K562 (cell line): Measurements from ENCODE around the gene RBMS3. TPM values are rescaled to one million over a fixed set of nuclear protein-coding genes. Genes with fewer than 3 reads are reported as not detected.

ENCODE experiments used
- ATAC-seq: fragments of 200-7000 bp; cut with Tn5 transposase; 3 replicates; pipeline ENCODE4 v1.9.1; 2020; ENCODE audit warnings: moderate library complexity
- BruUV-seq: library from RNA; stranded (reverse); fragments of 400-500 nt; replicated peaks from 2 replicates; lab custom pipeline; 2021; lab: Mats Ljungman, UMichigan
- CTCF ChIA-PET: fragments of 300-600 bp; formaldehyde crosslinking; extraction: SDS; loops from one replicate; lab custom pipeline; 2021; ENCODE audit warnings: low intra/inter-chr PET ratio; lab: Yijun Ruan, JAX
- POLR2A ChIA-PET: fragments of 300-600, 350-650 bp; sonication (Branson Sonifier 250); formaldehyde crosslinking; extraction: SDS; loops from one replicate; lab custom pipeline; 2021; ENCODE audit warnings: antibody characterized with exemption, inconsistent platforms; lab: Yijun Ruan, JAX
- DNase-seq, 4 experiments: peaks; one replicate each; pipeline versions ENCODE4 v3.0.0 to v3.0.0-alpha.2; 2011 to 2018; ENCODE audit warnings: low spot score in 3 of 4, mixed read lengths in 3 of 4; ENCODE audit errors: extremely low read depth in 1 of 4
- FAIRE-seq: peaks from 2 replicates; lab custom pipeline; 2011; peaks lifted over from hg19 to GRCh38; lab: Jason Lieb, UNC
- H2AFZ ChIP-seq: 2 replicates; pipeline ENCODE4 v1.6.0; 2011; ENCODE audit warnings: low read depth, low read length, control low read depth, inconsistent platforms
- H3K27ac ChIP-seq: fragments of 200-600 bp; 3 replicates; pipeline ENCODE4 v1.8.0; 2011; ENCODE audit warnings: low read depth, mild to moderate bottlenecking, control low read depth, inconsistent platforms, low read length, moderate library complexity, mixed read lengths; ENCODE audit errors: extremely low read depth
- H3K27me3 ChIP-seq, 2 experiments: fragments of 300-600 bp in 1 of 2; 2 replicates in 1 of 2; 3 replicates in 1 of 2; pipeline versions ENCODE4 v1.6.0 to v1.8.0; 2011; ENCODE audit warnings: inconsistent platforms in 2 of 2, low read length in 2 of 2, mild to moderate bottlenecking in 1 of 2, mixed read lengths in 1 of 2, moderate library complexity in 1 of 2; ENCODE audit not compliant: control insufficient read depth in 2 of 2, insufficient read depth in 2 of 2
- H3K36me3 ChIP-seq: fragments of 300-600 bp; 3 replicates; pipeline ENCODE4 v1.8.0; 2011; ENCODE audit warnings: mild to moderate bottlenecking, low read length, inconsistent platforms; ENCODE audit not compliant: control insufficient read depth, insufficient read depth
- H3K4me1 ChIP-seq, 2 experiments: fragments of 200-600 bp in 1 of 2; replicated peaks in 1 of 2; 2 replicates in 1 of 2; 3 replicates in 1 of 2; pipeline versions ENCODE4 v1.5.1 to v1.8.0; 2011; ENCODE audit warnings: inconsistent platforms in 2 of 2, low read length in 2 of 2, mild to moderate bottlenecking in 1 of 2, mixed read lengths in 1 of 2, moderate library complexity in 1 of 2; ENCODE audit not compliant: control insufficient read depth in 2 of 2, insufficient read depth in 2 of 2
- H3K4me2 ChIP-seq: 2 replicates; pipeline ENCODE4 v1.6.1; 2011; ENCODE audit warnings: low read length, control low read depth, inconsistent platforms, mixed read lengths; ENCODE audit not compliant: insufficient read depth
- H3K4me3 ChIP-seq: fragments of 200-600 bp; sonication (generic), shearing (Covaris generic); 2 replicates; pipeline ENCODE4 v1.5.1; 2016; ENCODE audit warnings: control low read depth, inconsistent platforms
- H3K79me2 ChIP-seq: fragments of 200-600 bp; 3 replicates; pipeline ENCODE4 v1.8.0; 2011; ENCODE audit warnings: low read length, inconsistent platforms; ENCODE audit not compliant: control insufficient read depth, insufficient read depth
- H3K9ac ChIP-seq, 2 experiments: 2 replicates each; pipeline versions ENCODE4 v1.6.0 to v1.6.1; 2011; ENCODE audit warnings: low read depth in 2 of 2, low read length in 2 of 2, control low read depth in 1 of 2, inconsistent platforms in 1 of 2, mild to moderate bottlenecking in 1 of 2, mixed read lengths in 1 of 2; ENCODE audit not compliant: insufficient read depth in 1 of 2
- H3K9me1 ChIP-seq: one replicate; pipeline ENCODE4 v1.6.0; 2011; ENCODE audit warnings: inconsistent platforms, mild to moderate bottlenecking, low read length, moderate library complexity; ENCODE audit not compliant: control insufficient read depth, insufficient read depth
- H3K9me3 ChIP-seq: replicated peaks from 2 replicates; pipeline ENCODE4 v1.5.1; 2011; ENCODE audit warnings: low read depth, low read length, inconsistent platforms; ENCODE audit not compliant: control insufficient read depth, insufficient read depth
- H4K20me1 ChIP-seq: replicated peaks from 2 replicates; pipeline ENCODE4 v1.6.1; 2011; ENCODE audit warnings: low read length, inconsistent platforms, mixed read lengths; ENCODE audit not compliant: control insufficient read depth, insufficient read depth
- FOXK1 ChIP-seq: sonication (generic); formaldehyde crosslinking; IDR thresholded peaks from 2 replicates; pipeline ENCODE4 v1.8.0; 2022; ENCODE audit warnings: missing genetic modification reagents, mild to moderate bottlenecking, borderline replicate concordance
- MXI1 ChIP-seq: IDR thresholded peaks from 2 replicates; pipeline ENCODE4 v1.6.1; 2011; ENCODE audit warnings: low read depth, mild to moderate bottlenecking, improper control_type of control experiment, low read length
- POU5F1 ChIP-seq: fragments of 150-350 bp; IDR thresholded peaks from 2 replicates; pipeline ENCODE4 v1.6.1; 2014; ENCODE audit warnings: borderline replicate concordance, low read length, low read depth, mild to moderate bottlenecking; ENCODE audit not compliant: partially characterized antibody
- ZC3H8 ChIP-seq: fragments of 450-650 bp; IDR thresholded peaks from 2 replicates; pipeline ENCODE4 v1.6.1; 2017
- ZFP1 ChIP-seq: fragments of 450-650 bp; formaldehyde crosslinking; IDR thresholded peaks from 2 replicates; pipeline ENCODE4 v1.4.0; 2020; ENCODE audit warnings: mild to moderate bottlenecking, mixed read lengths
- WGBS: fragments of 100-300 bp; shearing (Covaris generic); methylation state at CpG from one replicate; pipeline ENCODE4 v1.1.6; 2016; ENCODE audit warnings: low coverage, mixed read lengths; ENCODE audit not compliant: insufficient coverage; ENCODE audit errors: missing lambda C conversion rate; 5-methylcytosine and 5-hydroxymethylcytosine counted together
- in situ Hi-C: fragments of 300-500 bp; cut with MboI; formaldehyde crosslinking; loops from 4 replicates; pipeline ENCODE4 v1.15.0; 2018; ENCODE audit warnings: inconsistent platforms, mixed read lengths
- intact Hi-C: fragments of 100-400 bp; cut with micrococcal nuclease; formaldehyde crosslinking; loops from 2 replicates; pipeline ENCODE4 v1.14.2; 2022
- polyA plus RNA-seq, 8 experiments: library from polyadenylated mRNA; depleted of rRNA in 4 of 8; stranded (reverse) in 5 of 8; unstranded in 3 of 8; fragments of >200 nt; fragmentation: Nextera tagmentation in 2 of 8; fragmentation: Illumina TruSeq in 1 of 8; extraction: Ambion mirVana in 2 of 8; extraction: Trizol in 1 of 8; gene quantifications; 2 replicates each; pipeline versions ENCODE4 v1.2.1 to v1.2.3, GENCODE V29; 2011 to 2014; ENCODE audit warnings: inconsistent platforms in 1 of 8, missing spikeins in 1 of 8
- total RNA-seq, 7 experiments: library from RNA; depleted of rRNA in 6 of 7; stranded (reverse); fragments of >200 nt in 6 of 7; fragmentation: Illumina TruSeq in 2 of 7; extraction: Trizol in 2 of 7; gene quantifications; 2 replicates each; pipeline versions ENCODE4 v1.2.1 to v1.2.3, GENCODE V29; 2011 to 2021; ENCODE audit warnings: low replicate concordance in 1 of 7
- TF ChIP-seq, protein P1 (sequence below): fragments of 150-350 bp; conservative IDR thresholded peaks from 2 replicates; pipeline ENCODE4 v1.6.1; 2014; ENCODE audit warnings: low read length
- TF ChIP-seq, protein P2 (sequence below): fragments of 450-650 bp; IDR thresholded peaks from 2 replicates; pipeline ENCODE4 v1.6.1; 2014; ENCODE audit warnings: low read depth, mild to moderate bottlenecking, moderate library complexity, borderline replicate concordance
- TF ChIP-seq, protein P3 (sequence below): IDR thresholded peaks from 3 replicates; pipeline ENCODE4 v1.6.1; 2011; ENCODE audit warnings: borderline replicate concordance, mild to moderate bottlenecking; ENCODE audit not compliant: insufficient read length, insufficient read depth
- TF ChIP-seq, protein P4 (sequence below): fragments of 250-450 bp; sonication (Bioruptor Pico); IDR thresholded peaks from 2 replicates; pipeline ENCODE4 v1.5.0; 2021; ENCODE audit warnings: mild to moderate bottlenecking, moderate library complexity

RBMS3 gene
- total and polyA plus RNA-seq, 9 of the 15 experiments (the other 6 are each of a cell fraction or from before 2014, with no cell fraction given) = 0.20 TPM; not detected in 8

DNA sequence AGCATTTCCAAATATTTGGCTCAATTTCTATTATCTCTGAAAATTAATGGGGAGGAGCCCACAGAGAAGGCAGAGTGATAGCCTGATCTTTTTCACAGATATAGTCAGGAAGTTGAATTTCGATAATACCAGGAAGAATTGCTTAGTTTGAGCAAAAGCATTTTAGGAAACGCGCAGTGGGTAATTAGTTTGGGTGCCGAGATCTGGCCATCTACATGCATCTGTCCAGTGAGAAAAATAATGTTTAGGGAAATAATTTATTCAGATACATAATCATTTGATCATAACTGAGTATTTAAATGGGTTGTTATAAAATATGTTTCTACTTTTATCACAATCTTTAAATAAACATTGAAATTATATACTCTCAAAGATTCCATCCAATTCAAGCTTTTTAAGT lies 653.9 kb downstream of the RBMS3 start (continued):
- TF ChIP-seq, protein P1, sequence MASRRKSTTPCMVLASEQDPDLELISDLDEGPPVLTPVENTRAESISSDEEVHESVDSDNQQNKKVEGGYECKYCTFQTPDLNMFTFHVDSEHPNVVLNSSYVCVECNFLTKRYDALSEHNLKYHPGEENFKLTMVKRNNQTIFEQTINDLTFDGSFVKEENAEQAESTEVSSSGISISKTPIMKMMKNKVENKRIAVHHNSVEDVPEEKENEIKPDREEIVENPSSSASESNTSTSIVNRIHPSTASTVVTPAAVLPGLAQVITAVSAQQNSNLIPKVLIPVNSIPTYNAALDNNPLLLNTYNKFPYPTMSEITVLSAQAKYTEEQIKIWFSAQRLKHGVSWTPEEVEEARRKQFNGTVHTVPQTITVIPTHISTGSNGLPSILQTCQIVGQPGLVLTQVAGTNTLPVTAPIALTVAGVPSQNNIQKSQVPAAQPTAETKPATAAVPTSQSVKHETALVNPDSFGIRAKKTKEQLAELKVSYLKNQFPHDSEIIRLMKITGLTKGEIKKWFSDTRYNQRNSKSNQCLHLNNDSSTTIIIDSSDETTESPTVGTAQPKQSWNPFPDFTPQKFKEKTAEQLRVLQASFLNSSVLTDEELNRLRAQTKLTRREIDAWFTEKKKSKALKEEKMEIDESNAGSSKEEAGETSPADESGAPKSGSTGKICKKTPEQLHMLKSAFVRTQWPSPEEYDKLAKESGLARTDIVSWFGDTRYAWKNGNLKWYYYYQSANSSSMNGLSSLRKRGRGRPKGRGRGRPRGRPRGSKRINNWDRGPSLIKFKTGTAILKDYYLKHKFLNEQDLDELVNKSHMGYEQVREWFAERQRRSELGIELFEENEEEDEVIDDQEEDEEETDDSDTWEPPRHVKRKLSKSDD = no peak
- TF ChIP-seq, protein P2, sequence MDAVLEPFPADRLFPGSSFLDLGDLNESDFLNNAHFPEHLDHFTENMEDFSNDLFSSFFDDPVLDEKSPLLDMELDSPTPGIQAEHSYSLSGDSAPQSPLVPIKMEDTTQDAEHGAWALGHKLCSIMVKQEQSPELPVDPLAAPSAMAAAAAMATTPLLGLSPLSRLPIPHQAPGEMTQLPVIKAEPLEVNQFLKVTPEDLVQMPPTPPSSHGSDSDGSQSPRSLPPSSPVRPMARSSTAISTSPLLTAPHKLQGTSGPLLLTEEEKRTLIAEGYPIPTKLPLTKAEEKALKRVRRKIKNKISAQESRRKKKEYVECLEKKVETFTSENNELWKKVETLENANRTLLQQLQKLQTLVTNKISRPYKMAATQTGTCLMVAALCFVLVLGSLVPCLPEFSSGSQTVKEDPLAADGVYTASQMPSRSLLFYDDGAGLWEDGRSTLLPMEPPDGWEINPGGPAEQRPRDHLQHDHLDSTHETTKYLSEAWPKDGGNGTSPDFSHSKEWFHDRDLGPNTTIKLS = no peak
- TF ChIP-seq, all 486 proteins: peak for 0

DNA sequence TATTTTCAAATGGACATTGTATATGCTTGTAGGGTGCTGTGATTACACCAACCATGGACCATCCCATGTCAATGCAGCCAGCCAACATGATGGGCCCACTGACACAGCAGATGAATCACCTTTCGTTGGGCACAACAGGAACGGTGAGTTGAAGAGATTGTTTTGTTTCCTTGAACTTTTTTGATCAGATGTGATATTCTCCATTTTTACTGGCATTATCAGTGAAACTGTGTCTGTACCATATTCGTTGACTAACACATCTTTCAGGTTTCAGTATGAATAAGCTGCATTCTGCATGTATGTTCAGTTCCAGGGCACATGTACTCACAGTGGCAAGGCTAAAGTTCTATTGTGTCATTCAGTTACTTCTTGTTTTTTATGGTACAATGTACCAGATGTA lies 655.2 kb downstream of the RBMS3 start:
- intact Hi-C loops = no loop called here
- no TSS peak for BruUV-seq
- Histone ChIP-seq H3K4me3 (no peak overlapping the region), H3K4me1 (no peaks in the 10 kb centered on the region), H3K4me2 (no peak overlapping the region), H3K27me3 (no peaks in the 10 kb centered on the region), H4K20me1 (no peaks in the 10 kb centered on the region), H3K9me1 (no peaks in the 10 kb centered on the region), H3K27ac (no peak overlapping the region), H3K79me2 (no peaks in the 10 kb centered on the region), H3K9me3 (no peaks in the 10 kb centered on the region), H2AFZ (no peak overlapping the region), H3K9ac (no peak overlapping the region), H3K36me3 (no peaks in the 10 kb centered on the region)
- ATAC-seq = no peak
- ChIA-PET CTCF (no interaction called here), POLR2A (no interaction called here)
- 0% methylated on average over 3 of the region's 3 CpGs for WGBS
- in situ Hi-C loops = no loop called here
- FAIRE-seq = no peak
- no peak for DNase-seq
- TF ChIP-seq FOXK1 (CRISPR knock-in tag) (no peak), ZFP1 (no peak), ZC3H8 (no peak), MXI1 (no peak), POU5F1 (no peak)
- TF ChIP-seq, protein P3, sequence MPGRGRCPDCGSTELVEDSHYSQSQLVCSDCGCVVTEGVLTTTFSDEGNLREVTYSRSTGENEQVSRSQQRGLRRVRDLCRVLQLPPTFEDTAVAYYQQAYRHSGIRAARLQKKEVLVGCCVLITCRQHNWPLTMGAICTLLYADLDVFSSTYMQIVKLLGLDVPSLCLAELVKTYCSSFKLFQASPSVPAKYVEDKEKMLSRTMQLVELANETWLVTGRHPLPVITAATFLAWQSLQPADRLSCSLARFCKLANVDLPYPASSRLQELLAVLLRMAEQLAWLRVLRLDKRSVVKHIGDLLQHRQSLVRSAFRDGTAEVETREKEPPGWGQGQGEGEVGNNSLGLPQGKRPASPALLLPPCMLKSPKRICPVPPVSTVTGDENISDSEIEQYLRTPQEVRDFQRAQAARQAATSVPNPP = no peak
- TF ChIP-seq, protein P4, sequence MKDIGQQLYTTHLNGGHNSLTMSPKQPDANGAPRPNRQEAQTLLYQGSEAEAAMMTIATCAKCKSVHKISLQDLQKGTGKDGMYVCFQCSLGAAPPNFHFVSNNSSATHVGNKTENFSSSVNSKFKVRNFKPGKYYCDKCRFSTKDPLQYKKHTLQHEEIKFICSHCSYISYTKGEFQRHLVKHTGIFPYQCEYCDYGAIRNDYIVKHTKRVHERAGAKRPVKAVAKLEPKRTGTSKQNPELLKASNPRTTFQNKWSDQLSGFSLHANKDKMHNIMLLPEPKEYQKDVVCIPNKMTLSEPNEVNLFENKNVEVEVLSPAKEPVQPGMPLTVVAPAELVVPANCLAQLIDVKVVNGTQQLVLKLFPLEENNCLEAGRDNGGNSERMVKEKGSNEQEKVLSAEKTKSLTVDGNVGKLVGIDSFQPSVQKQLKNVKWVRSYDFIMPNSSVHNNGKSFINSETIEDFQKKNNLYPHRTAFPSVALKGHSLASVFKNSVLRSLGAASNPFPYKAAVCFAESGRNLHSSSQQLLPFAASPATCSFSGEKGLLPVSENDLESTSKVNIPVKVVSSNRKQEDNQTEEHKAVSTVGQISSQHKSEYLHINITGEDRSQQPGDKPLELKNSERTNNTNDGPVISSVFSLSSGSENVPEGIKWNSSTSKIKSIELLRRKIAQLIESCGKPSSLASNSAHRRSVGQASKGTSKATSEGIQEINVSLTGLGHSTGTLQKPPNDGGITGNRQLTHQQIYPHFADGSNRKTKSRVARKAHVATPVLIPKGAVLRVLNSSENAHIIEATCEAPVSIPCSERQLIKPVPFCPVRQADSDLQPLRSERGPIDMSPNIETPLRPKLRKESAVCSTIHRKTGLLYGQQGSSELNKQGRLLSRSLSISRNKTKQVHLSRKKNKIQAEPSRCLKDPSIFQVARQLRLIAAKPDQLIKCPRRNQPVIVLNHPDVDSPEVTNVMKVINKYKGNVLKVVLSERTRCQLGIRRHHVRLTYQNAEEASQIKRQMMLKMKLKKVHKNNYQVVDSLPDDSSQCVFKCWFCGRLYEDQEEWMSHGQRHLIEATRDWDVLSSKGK (CRISPR knock-in tag) = no peak
